NCI-H82 treated with DMSO at 0.1 percent for 48 hours (cell line): Measurements from ENCODE around the gene RAD51.

Source experiments
- DNase-seq: peaks from one replicate; lab custom pipeline; 2025; ENCODE audit not compliant: unreplicated experiment; lab: John Stamatoyannopoulos, UW

The RAD51 gene

DNA sequence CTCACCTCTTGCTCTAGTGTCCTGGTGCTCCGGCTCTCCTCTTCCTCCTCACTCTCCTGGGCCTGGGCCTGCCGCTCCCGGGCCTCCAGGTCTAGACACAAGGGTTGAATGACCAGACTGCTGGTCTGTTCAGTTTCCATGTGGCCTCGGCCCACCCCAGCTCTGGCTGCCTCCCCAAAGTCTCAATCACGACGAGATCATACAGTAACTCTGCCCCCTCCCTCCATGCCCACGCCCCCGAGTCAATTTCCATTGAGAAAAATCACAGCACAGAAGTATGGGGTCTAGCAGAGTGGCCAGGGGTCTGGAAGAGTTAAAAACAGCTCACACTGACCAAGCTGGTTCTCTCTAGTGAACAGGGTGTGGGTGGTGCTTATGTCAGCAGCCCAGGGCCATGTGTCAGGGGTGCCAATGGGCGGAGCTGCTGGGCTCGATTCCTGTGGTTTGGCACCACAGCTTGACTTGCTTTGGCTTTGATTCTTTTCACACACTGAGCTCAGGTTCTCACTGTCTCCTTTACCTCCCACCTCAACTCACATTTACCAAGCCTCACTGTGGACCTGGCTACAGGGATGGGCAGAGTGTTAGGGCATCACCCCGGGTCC lies 81.7 kb downstream of the RAD51 start:
- DNase-seq, result no peak
